ENCODE results near the gene ADORA2A. TPM values are rescaled to one million over a fixed set of nuclear protein-coding genes. Genes with fewer than 3 reads are reported as not detected.

Gene ADORA2A
- total RNA-seq, 2 experiments from 2014 or later = 30.5 to 33.0 TPM

- Mint-ChIP-seq H3K27me3 (peaks cover 5% of the 10 kb centered on the region), H3K36me3 (no peaks in the 10 kb centered on the region), H3K9me3 (no peaks in the 10 kb centered on the region), H3K27ac (no peak overlapping the region), H3K4me3 (peak overlapping the region; percentile 50), H3K4me1 (ENCODE audit: low read depth) (peaks cover 19% of the 10 kb centered on the region)
- POLR2A ChIA-PET = no interaction called here
- intact Hi-C loops (cut with micrococcal nuclease) = no loop called here
- no peak for DNase-seq
- CTCF ChIA-PET = interaction anchor here (0.5 to 8.8 kb wide), 13 partner anchors 10 to 108 kb away, joined by 3 to 102 read pairs (median 6); no protein-coding TSS in a partner anchor
These were observed 5.2 kb upstream of the ADORA2A start for GRCh38 chr22:24422102-24422665.

- CTCF ChIA-PET = interaction anchor here (0.8 to 8.8 kb wide), 22 partner anchors 8 to 267 kb away, joined by 3 to 102 read pairs (median 4); partner anchors contain the start of genes GUCD1 and SNRPD3
- intact Hi-C loops (cut with micrococcal nuclease) = no loop called here
- Mint-ChIP-seq H3K9me3 (no peaks in the 10 kb centered on the region), H3K27ac (no peak overlapping the region), H3K4me1 (ENCODE audit: low read depth) (peaks cover 25% of the 10 kb centered on the region), H3K36me3 (peaks cover 3% of the 10 kb centered on the region), H3K4me3 (peak overlapping the region; percentile 59), H3K27me3 (peaks cover 5% of the 10 kb centered on the region)
- DNase-seq = peak; percentile 73
- POLR2A ChIA-PET = interaction anchor here (1.4 to 4.4 kb wide), 2 partner anchors 12 to 131 kb away, joined by 4 to 16 read pairs; partner anchors contain the start of gene GUCD1
These were observed 3.8 kb upstream of the ADORA2A start for GRCh38 chr22:24423519-24424000.

GRCh38 chr22:24424001-24424900 is 3.1 kb upstream of the ADORA2A start:
- H3K9me3 Mint-ChIP-seq = no peaks in the 10 kb centered on the region
- H3K27ac Mint-ChIP-seq = no peak overlapping the region
- intact Hi-C loops (cut with micrococcal nuclease) = no loop called here
- H3K27me3 Mint-ChIP-seq = peaks cover 5% of the 10 kb centered on the region
- DNase-seq = peak; percentile 62
- ChIA-PET CTCF (interaction anchor here (0.7 to 8.8 kb wide), 24 partner anchors 9 to 268 kb away, joined by 3 to 102 read pairs (median 4); partner anchors contain the start of genes GUCD1 and SNRPD3), POLR2A (interaction anchor here (1.4 to 4.4 kb wide), 2 partner anchors 11 to 130 kb away, joined by 4 to 16 read pairs; partner anchors contain the start of gene GUCD1)
- peaks cover 3% of the 10 kb centered on the region for H3K36me3 Mint-ChIP-seq
- H3K4me3 Mint-ChIP-seq = peak overlapping the region; percentile 77
- peaks cover 28% of the 10 kb centered on the region for H3K4me1 Mint-ChIP-seq (ENCODE audit: low read depth)

- ChIA-PET CTCF (interaction anchor here (0.6 to 8.8 kb wide), 16 partner anchors 10 to 317 kb away, joined by 3 to 102 read pairs (median 5); partner anchors contain the start of genes GUCD1 and SNRPD3), POLR2A (interaction anchor here (1.4 to 4.4 kb wide), 2 partner anchors 10 to 130 kb away, joined by 4 to 16 read pairs; partner anchors contain the start of gene GUCD1)
- no peak for DNase-seq
- H3K9me3 Mint-ChIP-seq = no peaks in the 10 kb centered on the region
- peak overlapping the region; percentile 77 for H3K4me3 Mint-ChIP-seq
- H3K4me1 Mint-ChIP-seq (ENCODE audit: low read depth) = peaks cover 37% of the 10 kb centered on the region
- intact Hi-C loops (cut with micrococcal nuclease) = no loop called here
- peaks cover 5% of the 10 kb centered on the region for H3K27me3 Mint-ChIP-seq
- no peak overlapping the region for H3K27ac Mint-ChIP-seq
- peaks cover 3% of the 10 kb centered on the region for H3K36me3 Mint-ChIP-seq
These were observed 2.3 kb upstream of the ADORA2A start for GRCh38 chr22:24424901-24425775.

GRCh38 chr22:24426436-24426835 is 963 bp upstream of the ADORA2A start:
- Mint-ChIP-seq H3K9me3 (no peaks in the 10 kb centered on the region), H3K27me3 (peaks cover 3% of the 10 kb centered on the region), H3K27ac (peak overlapping the region; percentile 94), H3K4me3 (peak overlapping the region; percentile 81), H3K36me3 (peaks cover 3% of the 10 kb centered on the region), H3K4me1 (ENCODE audit: low read depth) (peaks cover 49% of the 10 kb centered on the region)
- ChIA-PET CTCF (interaction anchor here (0.9 to 8.8 kb wide), 5 partner anchors 9 to 99 kb away, joined by 3 to 102 read pairs (median 9); no protein-coding TSS in a partner anchor), POLR2A (interaction anchor here (0.5 to 4.4 kb wide), 3 partner anchors 9 to 502 kb away, joined by 3 to 16 read pairs (median 5); no protein-coding TSS in a partner anchor)
- DNase-seq = no peak
- intact Hi-C loops (cut with micrococcal nuclease) = no loop called here

- Mint-ChIP-seq H3K27ac (peak overlapping the region; percentile 94), H3K4me1 (ENCODE audit: low read depth) (peaks cover 54% of the 10 kb centered on the region), H3K27me3 (peaks cover 3% of the 10 kb centered on the region), H3K4me3 (peak overlapping the region; percentile 81), H3K9me3 (no peaks in the 10 kb centered on the region), H3K36me3 (peaks cover 3% of the 10 kb centered on the region)
- intact Hi-C loops (cut with micrococcal nuclease) = no loop called here
- ChIA-PET POLR2A (interaction anchor here (0.9 to 4.4 kb wide), 7 partner anchors 8 to 570 kb away, joined by 3 to 16 read pairs (median 4); partner anchors contain the start of genes GUCD1 and SLC2A11), CTCF (interaction anchor here (0.6 to 8.8 kb wide), 7 partner anchors 8 to 99 kb away, joined by 3 to 102 read pairs (median 9); no protein-coding TSS in a partner anchor)
- no peak for DNase-seq
These were observed 424 bp upstream of the ADORA2A start for GRCh38 chr22:24426851-24427499.

GRCh38 chr22:24428751-24429410 is 1.5 kb downstream of the ADORA2A start:
- Mint-ChIP-seq H3K4me3 (peak overlapping the region; percentile 81), H3K36me3 (peaks cover 3% of the 10 kb centered on the region), H3K4me1 (ENCODE audit: low read depth) (peaks cover 72% of the 10 kb centered on the region), H3K27me3 (no peaks in the 10 kb centered on the region), H3K9me3 (no peaks in the 10 kb centered on the region), H3K27ac (peak overlapping the region; percentile 94)
- POLR2A ChIA-PET = interaction anchor here (0.9 to 3.6 kb wide), 3 partner anchors 57 to 127 kb away, joined by 3 to 16 read pairs (median 9); partner anchors contain the start of genes GUCD1 and SNRPD3
- CTCF ChIA-PET = interaction anchor here (0.7 to 8.8 kb wide), 7 partner anchors 36 to 97 kb away, joined by 3 to 102 read pairs (median 5); no protein-coding TSS in a partner anchor
- DNase-seq = no peak
- intact Hi-C loops (cut with micrococcal nuclease) = no loop called here

- ChIA-PET POLR2A (interaction anchor here (0.9 to 3.6 kb wide), 2 partner anchors 57 to 126 kb away, joined by 3 to 16 read pairs; partner anchors contain the start of gene SNRPD3), CTCF (interaction anchor here (1.0 to 2.6 kb wide), 4 partner anchors 35 to 96 kb away, joined by 3 to 12 read pairs (median 4); no protein-coding TSS in a partner anchor)
- peak; percentile 86 for DNase-seq
- Mint-ChIP-seq H3K27me3 (no peaks in the 10 kb centered on the region), H3K4me1 (ENCODE audit: low read depth) (peaks cover 80% of the 10 kb centered on the region), H3K36me3 (peaks cover 8% of the 10 kb centered on the region), H3K4me3 (peak overlapping the region; percentile 81), H3K9me3 (no peaks in the 10 kb centered on the region), H3K27ac (peak overlapping the region; percentile 94)
- intact Hi-C loops (cut with micrococcal nuclease) = loop anchor here (5.0 kb wide), 1 partner anchor 157 kb away; the partner anchor contains the start of gene SPECC1L
These were observed 2.3 kb downstream of the ADORA2A start for GRCh38 chr22:24429411-24430365.
